ENCODE results near the gene CAMTA1. TPM values are rescaled to one million over a fixed set of nuclear protein-coding genes. Genes with fewer than 3 reads are reported as not detected.

The CAMTA1 gene
- total RNA-seq, 1 donor from 2014 or later = 62.9 TPM

- H3K36me3 ChIP-seq = no peaks in the 10 kb centered on the region
- intact Hi-C loops (cut with DNase I) = no loop called here
- TF ChIP-seq, protein P1, sequence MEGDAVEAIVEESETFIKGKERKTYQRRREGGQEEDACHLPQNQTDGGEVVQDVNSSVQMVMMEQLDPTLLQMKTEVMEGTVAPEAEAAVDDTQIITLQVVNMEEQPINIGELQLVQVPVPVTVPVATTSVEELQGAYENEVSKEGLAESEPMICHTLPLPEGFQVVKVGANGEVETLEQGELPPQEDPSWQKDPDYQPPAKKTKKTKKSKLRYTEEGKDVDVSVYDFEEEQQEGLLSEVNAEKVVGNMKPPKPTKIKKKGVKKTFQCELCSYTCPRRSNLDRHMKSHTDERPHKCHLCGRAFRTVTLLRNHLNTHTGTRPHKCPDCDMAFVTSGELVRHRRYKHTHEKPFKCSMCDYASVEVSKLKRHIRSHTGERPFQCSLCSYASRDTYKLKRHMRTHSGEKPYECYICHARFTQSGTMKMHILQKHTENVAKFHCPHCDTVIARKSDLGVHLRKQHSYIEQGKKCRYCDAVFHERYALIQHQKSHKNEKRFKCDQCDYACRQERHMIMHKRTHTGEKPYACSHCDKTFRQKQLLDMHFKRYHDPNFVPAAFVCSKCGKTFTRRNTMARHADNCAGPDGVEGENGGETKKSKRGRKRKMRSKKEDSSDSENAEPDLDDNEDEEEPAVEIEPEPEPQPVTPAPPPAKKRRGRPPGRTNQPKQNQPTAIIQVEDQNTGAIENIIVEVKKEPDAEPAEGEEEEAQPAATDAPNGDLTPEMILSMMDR (IDR thresholded peaks at IDR 0.05) = no peak
- TF ChIP-seq POLR2AphosphoS5 (IDR thresholded peaks at IDR 0.05; ENCODE audit: insufficient read depth in 1 of 2, low read depth in 1 of 2) (no peak), POLR2A (IDR thresholded peaks at IDR 0.05) (no peak)
These were observed 843.8 kb downstream of the CAMTA1 start for GRCh38 chr1:7629011-7629410.

GRCh38 chr1:7629465-7630195, 844.4 kb downstream of the CAMTA1 start:
- Histone ChIP-seq H3K27me3 (no peaks in the 10 kb centered on the region), H3K9me3 (no peaks in the 10 kb centered on the region), H3K36me3 (no peaks in the 10 kb centered on the region), H3K27ac (no peak overlapping the region), H3K4me3 (no peak overlapping the region), H3K4me1 (no peaks in the 10 kb centered on the region)
- intact Hi-C loops (cut with DNase I) = loop anchor here (10.0 kb wide), 1 partner anchor 905 kb away; no protein-coding TSS in a partner anchor
- DNase-seq (ENCODE audit: extremely low spot score in 2 of 2) = no peak
- no peak for TF ChIP-seq POLR2A (IDR thresholded peaks at IDR 0.05)
- no peak for TF ChIP-seq POLR2AphosphoS5 (IDR thresholded peaks at IDR 0.05; ENCODE audit: insufficient read depth in 1 of 2, low read depth in 1 of 2)
- TF ChIP-seq, protein P1 (IDR thresholded peaks at IDR 0.05) = no peak

More at GRCh38 chr1:7629011-7629410, 843.8 kb downstream of the CAMTA1 start:
- DNase-seq (ENCODE audit: extremely low spot score in 2 of 2) = no peak
- Histone ChIP-seq H3K4me1 (no peaks in the 10 kb centered on the region), H3K9me3 (no peaks in the 10 kb centered on the region), H3K27me3 (no peaks in the 10 kb centered on the region), H3K27ac (no peak overlapping the region), H3K4me3 (no peak overlapping the region)

- no peak overlapping the region for H3K27ac ChIP-seq
- DNase-seq (ENCODE audit: extremely low spot score in 2 of 2) = no peak
- no peaks in the 10 kb centered on the region for H3K27me3 ChIP-seq
- no peak overlapping the region for H3K4me3 ChIP-seq
- intact Hi-C loops (cut with DNase I) = loop anchor here (10.0 kb wide), 1 partner anchor 906 kb away; no protein-coding TSS in a partner anchor
- TF ChIP-seq, protein P1 (IDR thresholded peaks at IDR 0.05) = no peak
- H3K36me3 ChIP-seq = no peaks in the 10 kb centered on the region
- no peaks in the 10 kb centered on the region for H3K4me1 ChIP-seq
- no peaks in the 10 kb centered on the region for H3K9me3 ChIP-seq
These were observed 845.1 kb downstream of the CAMTA1 start for GRCh38 chr1:7630378-7630777.

DNA sequence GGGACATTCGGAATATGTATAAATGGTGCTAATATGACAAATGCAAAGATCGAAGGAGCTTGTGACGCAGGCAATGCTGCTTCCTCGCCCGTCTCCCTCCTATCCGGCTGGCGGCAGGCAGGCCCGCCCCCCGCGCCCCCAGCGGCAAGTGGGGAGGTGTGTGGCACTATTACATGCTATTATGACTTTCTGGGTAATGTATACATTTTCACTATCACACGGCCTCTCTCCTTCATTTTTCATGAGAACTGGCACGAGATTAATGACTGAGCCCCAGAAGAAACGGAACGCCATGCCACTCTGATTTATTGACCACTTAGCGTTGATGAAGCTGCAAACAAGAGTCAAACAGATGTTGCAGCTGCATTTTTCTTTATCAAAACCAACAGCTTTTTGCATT, 846.9 kb downstream of the CAMTA1 start:
- H3K4me3 ChIP-seq = no peak overlapping the region
- DNase-seq (ENCODE audit: extremely low spot score in 2 of 2) = no peak
- no peaks in the 10 kb centered on the region for H3K9me3 ChIP-seq
- H3K4me1 ChIP-seq = no peaks in the 10 kb centered on the region
- H3K27ac ChIP-seq = no peak overlapping the region
- intact Hi-C loops (cut with DNase I) = loop anchor here (10.0 kb wide), 1 partner anchor 907 kb away; no protein-coding TSS in a partner anchor
- H3K36me3 ChIP-seq = no peaks in the 10 kb centered on the region
- TF ChIP-seq, protein P1 (IDR thresholded peaks at IDR 0.05) = no peak
- TF ChIP-seq POLR2AphosphoS5 (IDR thresholded peaks at IDR 0.05; ENCODE audit: insufficient read depth in 1 of 2, low read depth in 1 of 2) (no peak), POLR2A (IDR thresholded peaks at IDR 0.05) (no peak)
- H3K27me3 ChIP-seq = no peaks in the 10 kb centered on the region

GRCh38 chr1:7632681-7633080, 847.4 kb downstream of the CAMTA1 start:
- intact Hi-C loops (cut with DNase I) = loop anchor here (10.0 kb wide), 1 partner anchor 908 kb away; no protein-coding TSS in a partner anchor
- H3K4me3 ChIP-seq = no peak overlapping the region
- H3K4me1 ChIP-seq = no peaks in the 10 kb centered on the region
- H3K36me3 ChIP-seq = no peaks in the 10 kb centered on the region
- TF ChIP-seq POLR2A (IDR thresholded peaks at IDR 0.05) (no peak), POLR2AphosphoS5 (IDR thresholded peaks at IDR 0.05; ENCODE audit: insufficient read depth in 1 of 2, low read depth in 1 of 2) (no peak)
- TF ChIP-seq, protein P1 (IDR thresholded peaks at IDR 0.05) = no peak
- no peak overlapping the region for H3K27ac ChIP-seq
- H3K27me3 ChIP-seq = no peaks in the 10 kb centered on the region
- H3K9me3 ChIP-seq = no peaks in the 10 kb centered on the region
- DNase-seq (ENCODE audit: extremely low spot score in 2 of 2) = no peak
